GM12878 (cell line): ENCODE results near the gene P2RX4. TPM values are rescaled to one million over a fixed set of nuclear protein-coding genes. Genes with fewer than 3 reads are reported as not detected.
"Not testable (repeated sequence)": the region's sequence is repeated elsewhere in the genome, so short reads cannot be mapped to it uniquely, and the experiment has no call there.

Experiments
- ATAC-seq: fragments of 200-7000 bp; cut with Tn5 transposase; 3 replicates; pipeline ENCODE4 v1.9.1; 2020; ENCODE audit warnings: mild to moderate bottlenecking, moderate library complexity
- BruUV-seq: library from RNA; stranded (reverse); fragments of 400-500 nt; replicated peaks from 2 replicates; lab custom pipeline; 2021; lab: Mats Ljungman, UMichigan
- CTCF ChIA-PET: fragments of 300-600 bp; sonication (Branson Sonifier 250); formaldehyde crosslinking; extraction: SDS; loops from one replicate; lab custom pipeline; 2021; ENCODE audit warnings: inconsistent platforms; lab: Yijun Ruan, JAX
- POLR2A ChIA-PET: fragments of 350-600 bp; formaldehyde crosslinking; extraction: SDS; loops from one replicate; lab custom pipeline; 2021; ENCODE audit warnings: inconsistent platforms; lab: Charles Lee
- RAD21 ChIA-PET: fragments of 300-600 bp; sonication (Branson Sonifier 250); formaldehyde crosslinking; loops from one replicate; lab custom pipeline; 2023; ENCODE audit warnings: antibody characterized with exemption; ENCODE audit not compliant: unreplicated experiment; lab: Charles Lee
- SMC1A ChIA-PET: fragments of 300-600 bp; sonication (Branson Sonifier 250); formaldehyde crosslinking; loops from one replicate; lab custom pipeline; 2023; ENCODE audit not compliant: unreplicated experiment, uncharacterized antibody; lab: Charles Lee
- DNase-seq: peaks from one replicate; pipeline ENCODE4 v3.0.0-alpha.2; 2011; ENCODE audit warnings: low read depth, low spot score
- FAIRE-seq: peaks from 3 replicates; lab custom pipeline; 2011; peaks lifted over from hg19 to GRCh38; lab: Jason Lieb, UNC
- H2AFZ ChIP-seq: 2 replicates; pipeline ENCODE4 v1.6.0; 2011; ENCODE audit warnings: low read depth, low read length, control low read depth; ENCODE audit not compliant: control insufficient read depth
- H3K27ac ChIP-seq: 2 replicates; pipeline ENCODE4 v1.5.1; 2011; ENCODE audit warnings: control low read depth; ENCODE audit not compliant: control insufficient read depth, insufficient read depth
- H3K27me3 ChIP-seq, 2 experiments: replicated peaks in 1 of 2; 2 replicates each; pipeline versions ENCODE4 v1.6.0 to v1.6.1; 2011; ENCODE audit warnings: low read length in 1 of 2; ENCODE audit not compliant: control insufficient read depth in 2 of 2, insufficient read depth in 2 of 2
- H3K36me3 ChIP-seq, 2 experiments: 2 replicates each; pipeline ENCODE4 v1.5.1; 2011; ENCODE audit warnings: low read length in 1 of 2; ENCODE audit not compliant: control insufficient read depth in 2 of 2, insufficient read depth in 2 of 2
- H3K4me1 ChIP-seq: 2 replicates; pipeline ENCODE4 v1.6.1; 2011; ENCODE audit warnings: mild to moderate bottlenecking, low read length, moderate library complexity, mixed read lengths; ENCODE audit not compliant: control insufficient read depth, insufficient read depth
- H3K4me2 ChIP-seq: 2 replicates; pipeline ENCODE4 v1.6.0; 2011; ENCODE audit warnings: control low read depth; ENCODE audit not compliant: control insufficient read depth, insufficient read depth
- H3K4me3 ChIP-seq: fragments of 200-600 bp; sonication (generic); 2 replicates; pipeline ENCODE4 v1.5.1; 2016
- H3K79me2 ChIP-seq: 2 replicates; pipeline ENCODE4 v1.6.0; 2011; ENCODE audit warnings: low read length; ENCODE audit not compliant: control insufficient read depth, insufficient read depth
- H3K9ac ChIP-seq: 2 replicates; pipeline ENCODE4 v1.8.0; 2011; ENCODE audit warnings: low read length, control low read depth, mixed read lengths; ENCODE audit not compliant: control insufficient read depth, insufficient read depth
- H3K9me3 ChIP-seq: replicated peaks from 3 replicates; pipeline ENCODE4 v1.5.1; 2011; ENCODE audit warnings: mild to moderate bottlenecking, low read length; ENCODE audit not compliant: control insufficient read depth, insufficient read depth
- H4K20me1 ChIP-seq: 2 replicates; pipeline ENCODE4 v1.6.0; 2011; ENCODE audit not compliant: control insufficient read depth, insufficient read depth
- HDAC2 ChIP-seq: fragments of 200-600 bp; sonication (generic); IDR thresholded peaks from 2 replicates; pipeline ENCODE4 v1.6.1; 2017
- SMARCA5 ChIP-seq: fragments of 450-650 bp; IDR thresholded peaks from 2 replicates; pipeline ENCODE4 v1.6.1; 2017; ENCODE audit warnings: mild to moderate bottlenecking
- WGBS: methylation state at CpG from one replicate; pipeline ENCODE4 v1.1.6; 2016; ENCODE audit warnings: low lambda C conversion rate; ENCODE audit not compliant: insufficient replicate concordance, insufficient coverage; ENCODE audit errors: missing lambda C conversion rate; 5-methylcytosine and 5-hydroxymethylcytosine counted together
- in situ Hi-C: fragments of 300-500 bp; cut with MboI; formaldehyde crosslinking; loops from 9 replicates; pipeline ENCODE4 v1.14.3; 2018; ENCODE audit warnings: mixed read lengths
- intact Hi-C: fragments of 100-400 bp; cut with micrococcal nuclease; formaldehyde crosslinking; loops from one replicate; pipeline ENCODE4 v1.14.2; 2022; ENCODE audit not compliant: unreplicated experiment
- polyA plus RNA-seq, 11 experiments: library from polyadenylated mRNA; depleted of rRNA in 4 of 11; unstranded in 6 of 11; stranded (reverse) in 5 of 11; fragments of >200 nt; fragmentation: Nextera tagmentation in 4 of 11; fragmentation: Illumina TruSeq in 1 of 11; extraction: Ambion mirVana in 4 of 11; extraction: Trizol in 1 of 11; gene quantifications; 1 replicate in 1 of 11; 2 replicates in 10 of 11; pipeline versions ENCODE4 v1.2.1 to v1.2.3, GENCODE V29; 2011 to 2016; ENCODE audit warnings: inconsistent platforms in 2 of 11, missing spikeins in 2 of 11, low read depth in 1 of 11
- total RNA-seq, 4 experiments: library from RNA; depleted of rRNA in 3 of 4; stranded (reverse); fragments of >200 nt in 3 of 4; fragmentation: Illumina TruSeq in 1 of 4; extraction: Trizol in 1 of 4; gene quantifications; 2 replicates each; pipeline versions ENCODE4 v1.2.1 to v1.2.3, GENCODE V29; 2013 to 2021

Gene P2RX4
- total and polyA plus RNA-seq, 10 of the 15 experiments (the other 5 are each of a cell fraction or from before 2014, with no cell fraction given) = 9.0 to 43.4 (median 20.5) TPM

DNA sequence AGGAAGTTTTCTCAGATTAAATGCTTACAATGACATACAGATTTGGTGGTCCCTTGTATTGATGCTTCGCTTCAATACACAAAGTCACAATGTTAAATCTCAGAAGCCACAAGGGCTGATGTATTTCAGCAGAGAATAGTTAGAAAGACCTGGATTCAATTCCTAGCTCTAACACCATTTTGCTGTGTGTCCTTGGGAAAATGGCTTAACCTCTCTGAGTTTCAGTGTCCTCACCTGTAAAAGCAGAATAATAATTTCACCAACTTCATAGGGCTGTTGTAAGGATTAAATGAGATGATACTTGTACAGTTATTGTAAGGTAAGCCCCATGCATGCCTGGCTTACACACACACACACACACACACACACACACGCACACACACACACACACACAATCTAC is 46.9 kb upstream of the P2RX4 start:
- H3K4me1 ChIP-seq = peaks cover 3% of the 10 kb centered on the region; the same call in 1 of the 2 replicates
- peaks cover 3% of the 10 kb centered on the region; the same call in 2 of the 3 replicates for H3K9me3 ChIP-seq
- no peak overlapping the region for H3K9ac ChIP-seq
- H3K79me2 ChIP-seq = no peaks in the 10 kb centered on the region
- WGBS = 37% methylated on average over 2 of the region's 2 CpGs
- SMC1A ChIA-PET = interaction anchor here (0.6 kb wide), 1 partner anchor 334 kb away, joined by 3 read pairs; no protein-coding TSS in a partner anchor
- no peaks in the 10 kb centered on the region for H3K27me3 ChIP-seq
- RAD21 ChIA-PET = no interaction called here
- no peak overlapping the region for H3K4me3 ChIP-seq
- TF ChIP-seq SMARCA5 (0 out of 2 replicates have a peak, but pooled peaks have one; percentile 21), HDAC2 (no peak)
- TF ChIP-seq, all 136 proteins: peak for 1
- in situ Hi-C loops = no loop called here
- ChIA-PET CTCF (interaction anchor here (1.7 kb wide), 1 partner anchor 10 kb away, joined by 3 read pairs; no protein-coding TSS in a partner anchor), POLR2A (no interaction called here)
- DNase-seq = no peak
- H3K36me3 ChIP-seq = no peaks in the 10 kb centered on the region; a peak in 1 of 4 replicates
- ATAC-seq = no peak
- no TSS peak for BruUV-seq
- H3K27ac ChIP-seq = no peak overlapping the region
- no peak overlapping the region for H2AFZ ChIP-seq
- intact Hi-C loops = no loop called here
- H3K4me2 ChIP-seq = no peak overlapping the region
- FAIRE-seq = no peak
- H4K20me1 ChIP-seq = no peaks in the 10 kb centered on the region

DNA sequence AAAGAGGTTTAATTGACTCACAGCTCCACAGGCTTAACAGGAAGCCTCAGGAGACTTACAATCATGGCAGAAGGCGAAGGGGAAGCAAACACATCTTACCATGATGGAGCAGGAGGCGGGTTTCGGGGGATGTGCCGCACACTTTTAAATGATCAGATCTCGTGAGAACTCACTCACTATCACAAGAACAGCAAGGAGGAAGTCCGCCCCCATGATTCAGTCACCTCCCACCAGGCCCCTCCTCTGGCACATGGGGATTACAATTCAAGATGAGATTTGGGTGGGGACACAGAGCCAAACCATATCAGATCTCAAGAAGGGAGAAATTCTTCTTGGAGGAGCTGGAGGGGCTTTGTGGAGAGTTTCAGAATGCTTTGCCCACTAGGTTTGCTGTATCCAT is 45.1 kb upstream of the P2RX4 start:
- H3K36me3 ChIP-seq, SMC1A ChIA-PET, H4K20me1 ChIP-seq, FAIRE-seq, H3K4me1 ChIP-seq, CTCF ChIA-PET, H3K9me3 ChIP-seq, H3K4me3 ChIP-seq, intact Hi-C loops, DNase-seq, H3K79me2 ChIP-seq, in situ Hi-C loops, H3K9ac ChIP-seq, RAD21 ChIA-PET, H3K27ac ChIP-seq, H3K4me2 ChIP-seq, H3K27me3 ChIP-seq, BruUV-seq, POLR2A ChIA-PET, H2AFZ ChIP-seq, ATAC-seq: not testable (repeated sequence)
- WGBS = 78% methylated on average over 6 of the region's 6 CpGs
